GDM1 (cell line): Measurements from ENCODE around the gene RPL10.
"Not testable (repeated sequence)": the region's sequence is repeated elsewhere in the genome, so short reads cannot be mapped to it uniquely, and the experiment has no call there.

ENCODE experiments used
- DNase-seq: peaks from one replicate; lab custom pipeline; 2025; lab: John Stamatoyannopoulos, UW

RPL10 gene

DNA sequence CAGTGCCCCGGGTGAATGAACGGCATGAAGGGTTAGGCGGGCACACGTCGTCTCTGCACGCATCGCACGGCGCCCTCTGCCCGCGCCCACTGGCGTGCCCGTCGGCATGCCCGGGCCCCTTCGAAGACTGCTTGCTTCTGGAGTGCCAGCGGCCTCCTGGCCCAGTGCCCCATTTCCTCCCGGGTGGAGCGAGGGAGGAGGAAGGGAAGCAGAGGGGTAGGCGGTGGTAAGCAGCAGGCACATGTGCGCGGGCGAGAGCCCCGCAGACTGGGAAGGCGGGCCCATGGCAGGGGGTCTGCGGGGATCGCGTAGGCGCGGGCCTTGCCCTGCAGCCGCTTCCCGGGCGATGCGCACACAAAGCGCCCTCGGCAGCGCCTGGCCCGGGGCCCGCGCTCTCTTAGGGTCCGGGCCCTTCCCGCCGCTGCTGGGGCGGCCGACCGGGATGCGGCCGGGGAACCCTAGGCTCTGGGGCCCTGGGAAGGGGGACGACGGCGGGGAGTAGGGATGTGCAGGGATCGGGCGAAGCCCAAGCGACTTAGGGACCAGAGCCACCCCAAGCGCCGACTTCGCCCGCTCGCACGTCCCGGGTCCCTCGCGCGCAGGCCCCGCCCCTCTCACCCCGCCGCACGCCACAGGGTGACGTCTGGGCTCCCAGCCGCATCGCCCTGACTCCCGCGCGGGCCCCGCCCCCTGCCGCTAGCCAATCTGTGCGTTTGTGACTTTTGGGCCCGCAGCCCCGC is 19.9 kb upstream of the RPL10 start:
- peak; percentile 45 for DNase-seq

DNA sequence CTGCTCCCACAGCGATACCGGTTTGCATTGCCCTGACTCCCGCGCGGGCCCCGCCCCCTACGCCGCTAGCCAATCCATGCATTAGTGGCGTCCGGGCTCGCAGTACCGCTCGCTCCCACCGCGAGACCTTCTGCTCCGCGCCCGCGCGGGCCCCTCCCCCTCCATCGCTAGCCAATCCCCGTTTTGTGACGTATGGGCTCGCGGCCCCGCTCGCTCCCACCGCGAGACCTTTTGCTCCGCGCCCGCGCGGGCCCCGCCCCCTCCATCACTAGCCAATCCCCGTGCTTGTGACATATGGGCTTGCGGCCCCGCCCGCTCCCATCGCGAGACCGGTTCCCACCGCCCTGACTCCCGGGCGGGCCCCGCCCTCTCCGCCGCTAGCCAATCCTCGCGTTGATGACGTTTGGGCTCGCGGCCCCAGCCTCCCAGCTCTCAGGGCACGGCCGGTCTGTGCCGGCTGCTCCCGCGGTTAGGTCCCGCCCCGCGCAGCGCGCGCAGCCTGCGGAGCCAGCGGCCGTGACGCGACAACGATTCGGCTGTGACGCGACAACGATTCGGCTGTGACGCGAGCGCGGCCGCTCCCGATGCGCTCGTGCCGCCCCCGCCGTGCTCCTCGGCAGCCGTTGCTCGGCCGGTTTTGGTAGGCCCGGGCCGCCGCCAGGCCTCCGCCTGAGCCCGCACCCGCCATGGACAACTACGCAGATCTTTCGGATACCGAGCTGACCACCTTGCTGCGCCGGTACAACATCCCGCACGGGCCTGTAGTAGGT is 19.2 kb upstream of the RPL10 start, which contains the start of gene EMD:
TSS of gene EMD (plus strand) at position 497 of the 770 bp plus-strand sequence. CDS start at position 687, 190 bp downstream.
- peak; percentile 100 for DNase-seq

DNA sequence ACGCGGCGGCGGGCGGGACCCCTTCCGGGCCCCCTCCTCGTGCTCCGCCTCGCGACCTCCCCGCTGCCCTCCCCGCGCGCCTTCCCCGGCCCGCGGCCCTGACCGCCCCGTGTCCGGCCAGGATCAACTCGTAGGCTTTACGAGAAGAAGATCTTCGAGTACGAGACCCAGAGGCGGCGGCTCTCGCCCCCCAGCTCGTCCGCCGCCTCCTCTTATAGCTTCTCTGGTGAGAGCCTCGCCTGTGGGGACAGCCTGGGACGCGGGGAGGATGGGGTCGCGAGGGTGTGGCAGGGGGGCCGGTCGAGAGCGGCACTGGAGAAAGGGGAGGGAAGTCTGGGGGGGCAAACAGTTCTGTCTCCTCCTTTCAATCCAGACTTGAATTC is 18.6 kb upstream of the RPL10 start:
- DNase-seq: no peak

DNA sequence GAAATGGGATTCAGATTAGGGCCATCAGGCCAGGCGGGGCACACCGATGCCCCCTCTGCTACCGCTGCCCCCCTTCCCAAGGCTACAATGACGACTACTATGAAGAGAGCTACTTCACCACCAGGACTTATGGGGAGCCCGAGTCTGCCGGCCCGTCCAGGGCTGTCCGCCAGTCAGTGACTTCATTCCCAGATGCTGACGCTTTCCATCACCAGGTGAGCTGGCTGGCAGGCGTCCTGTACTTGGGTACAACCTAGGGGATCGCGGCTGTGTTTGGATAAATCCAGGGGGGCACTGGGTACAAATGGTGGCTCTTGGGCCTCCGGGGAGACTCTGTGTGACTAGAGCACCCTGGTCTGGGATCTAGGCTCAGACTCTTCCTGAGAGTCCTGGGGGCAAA is 18.0 kb upstream of the RPL10 start:
- DNase-seq: no peak

DNA sequence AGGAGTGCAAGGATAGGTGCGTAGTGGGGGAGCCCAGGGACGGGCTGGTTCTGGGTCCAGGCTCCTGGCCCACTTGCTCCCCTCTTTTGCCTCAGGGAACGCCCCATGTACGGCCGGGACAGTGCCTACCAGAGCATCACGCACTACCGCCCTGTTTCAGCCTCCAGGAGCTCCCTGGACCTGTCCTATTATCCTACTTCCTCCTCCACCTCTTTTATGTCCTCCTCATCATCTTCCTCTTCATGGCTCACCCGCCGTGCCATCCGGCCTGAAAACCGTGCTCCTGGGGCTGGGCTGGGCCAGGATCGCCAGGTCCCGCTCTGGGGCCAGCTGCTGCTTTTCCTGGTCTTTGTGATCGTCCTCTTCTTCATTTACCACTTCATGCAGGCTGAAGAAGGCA is 17.4 kb upstream of the RPL10 start:
- DNase-seq: no peak

DNA sequence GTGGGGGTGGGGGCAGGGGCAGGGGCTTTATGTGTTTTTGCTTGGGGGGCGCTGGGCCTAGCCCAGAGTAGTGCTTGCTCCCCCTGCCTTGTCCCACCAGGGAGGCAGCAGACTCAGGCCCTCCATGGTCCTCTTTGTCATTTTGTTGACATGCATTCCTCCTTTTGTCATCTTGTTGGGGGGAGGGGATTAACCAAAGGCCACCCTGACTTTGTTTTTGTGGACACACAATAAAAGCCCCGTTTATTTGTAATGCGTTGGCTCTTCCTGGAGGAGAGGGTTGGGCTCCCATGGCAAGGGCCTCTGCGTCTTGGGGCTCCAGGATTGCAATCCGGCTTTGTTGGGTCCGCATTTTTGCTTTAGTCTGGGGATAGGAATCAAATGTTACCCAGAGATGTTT is 16.9 kb upstream of the RPL10 start:
- DNase-seq: no peak

DNA sequence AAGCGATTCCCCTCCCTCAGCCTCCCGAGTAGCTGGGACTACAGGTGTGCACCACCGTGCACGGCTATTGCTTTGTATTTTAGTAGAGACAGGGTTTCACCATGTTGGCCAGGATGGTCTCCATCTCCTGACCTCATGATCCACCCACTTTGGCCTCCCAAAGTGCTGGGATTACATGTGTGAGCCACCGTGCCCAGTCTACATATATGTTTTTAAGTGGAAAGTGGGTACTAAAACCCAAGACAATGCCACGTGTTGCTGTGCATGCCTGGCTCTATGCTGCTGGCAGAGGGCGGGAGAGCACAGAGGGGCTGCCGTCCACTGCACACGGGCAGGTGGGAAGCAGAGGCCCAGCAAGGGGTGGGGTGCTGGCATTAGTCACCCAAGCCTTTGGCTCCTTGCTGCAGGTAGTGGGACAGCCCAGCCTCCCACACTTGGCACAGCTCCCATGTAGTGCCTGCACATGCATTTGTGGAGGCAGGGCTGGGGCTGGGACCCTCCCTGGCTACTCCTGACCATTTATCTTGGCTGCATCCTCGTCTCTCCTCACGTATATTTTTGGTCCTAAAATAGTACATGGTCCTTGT is 15.6 kb upstream of the RPL10 start:
- DNase-seq: no peak

DNA sequence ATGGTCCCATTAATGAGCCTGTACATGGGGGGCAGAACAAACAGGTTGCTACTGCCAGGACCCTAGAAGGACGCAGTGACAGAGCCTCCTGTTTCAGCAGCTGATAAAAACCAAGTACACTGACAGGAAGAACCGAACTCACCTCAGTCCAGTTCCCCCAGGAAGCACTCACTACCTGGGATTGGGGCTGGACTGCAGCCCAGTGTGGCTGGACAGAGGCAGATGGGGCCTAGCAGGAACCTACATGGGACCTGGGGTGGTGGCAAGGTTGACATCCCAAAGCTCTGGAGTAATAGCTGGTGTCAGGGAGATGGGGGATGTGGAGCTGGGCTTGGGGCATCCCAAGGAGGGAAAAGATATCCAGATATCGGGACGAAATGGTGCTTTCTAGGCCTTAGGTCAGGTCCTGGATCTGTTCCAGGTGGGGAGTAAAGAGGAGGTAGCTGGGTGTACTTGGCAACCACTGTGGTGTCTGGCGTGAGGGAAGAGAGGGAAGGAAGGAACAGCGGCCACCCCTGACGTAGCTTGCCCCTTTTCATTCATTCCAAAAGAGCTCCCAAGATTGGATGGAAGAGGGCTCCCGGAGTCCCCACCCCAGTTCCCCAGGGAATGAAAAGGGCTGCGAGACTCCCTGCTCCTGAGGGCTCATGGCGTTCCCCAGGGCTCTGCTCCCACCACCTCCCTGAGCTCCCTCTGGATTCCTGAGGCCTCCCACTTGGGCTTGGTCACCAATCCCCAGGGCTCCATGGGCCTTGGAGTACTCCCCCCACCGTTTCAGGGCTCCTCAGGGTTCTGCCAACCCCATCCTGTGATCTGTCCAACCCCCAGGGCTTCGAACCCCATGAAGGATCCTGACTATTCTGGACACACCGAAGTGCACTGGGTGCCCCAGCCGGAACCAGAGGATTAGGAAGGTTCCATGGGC is 14.6 kb upstream of the RPL10 start:
- no peak for DNase-seq

DNA sequence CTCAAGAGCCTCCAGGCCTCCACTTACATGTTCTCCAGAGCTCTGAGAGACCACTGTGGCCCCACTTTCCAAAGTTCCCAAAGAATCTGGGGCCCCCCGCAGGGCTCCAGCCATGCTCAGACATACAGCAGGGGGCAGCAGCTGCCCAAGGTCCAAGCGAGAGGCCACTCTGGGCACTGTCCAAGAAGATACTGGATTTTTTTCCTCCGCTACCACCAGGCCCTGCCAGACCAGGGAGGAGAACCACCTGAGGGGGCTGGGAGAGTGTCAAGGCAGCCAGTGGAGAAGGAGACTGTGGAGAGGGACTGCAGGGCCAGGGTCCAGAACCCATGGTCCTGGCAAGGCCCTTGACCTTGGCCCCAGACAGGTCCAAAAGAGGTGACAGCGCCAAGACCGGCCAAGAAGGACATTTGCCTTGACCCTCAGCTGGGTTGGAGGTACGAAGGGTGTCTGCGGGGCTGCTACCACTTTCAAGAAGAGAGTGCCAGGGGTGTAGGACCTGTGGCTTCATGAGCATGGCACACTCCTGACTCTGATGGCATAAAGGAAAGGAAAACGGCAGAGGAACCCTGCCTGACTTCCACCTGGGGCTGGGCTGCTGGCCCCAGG is 13.8 kb upstream of the RPL10 start:
- no peak for DNase-seq

DNA sequence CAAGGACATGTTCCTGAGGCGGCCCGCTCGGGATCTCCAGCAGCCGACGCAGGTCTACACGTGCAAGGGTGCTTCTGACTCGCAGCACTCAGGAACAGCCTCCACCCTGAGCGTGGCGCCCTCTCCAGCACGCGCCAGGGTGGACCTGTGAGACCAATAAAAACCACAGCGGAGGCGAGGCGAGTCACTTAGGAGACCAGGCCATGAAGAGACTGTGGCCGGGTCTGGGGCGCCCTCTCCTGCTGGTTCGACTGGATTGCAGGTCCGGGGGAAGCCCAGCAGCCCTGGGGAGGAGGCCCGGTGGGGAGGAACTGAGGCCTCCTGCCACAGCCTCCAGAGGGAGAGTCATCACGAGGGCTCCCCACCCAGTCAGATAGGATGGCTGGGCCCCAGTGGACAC is 10.1 kb upstream of the RPL10 start:
- not testable (repeated sequence) for DNase-seq

DNA sequence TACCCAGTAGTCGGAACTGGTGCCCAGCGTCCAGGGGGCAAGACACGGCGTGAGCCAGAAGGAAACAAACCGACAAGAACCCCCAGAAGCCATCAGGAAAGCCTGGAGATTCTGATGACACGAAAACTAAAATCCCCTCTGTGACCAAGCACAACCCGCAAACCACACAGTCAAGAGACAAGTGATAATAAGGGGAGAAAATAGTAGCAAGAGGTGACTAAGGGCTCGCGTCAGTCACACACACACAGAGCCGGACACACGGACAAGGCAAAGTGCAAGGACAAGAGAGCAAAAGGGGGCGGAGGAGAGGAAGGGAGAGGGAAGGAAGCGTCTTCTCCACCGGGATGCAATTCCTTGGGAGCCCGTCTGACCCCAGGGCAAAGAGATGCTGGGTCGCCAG is 9.5 kb upstream of the RPL10 start:
- not testable (repeated sequence) for DNase-seq

DNA sequence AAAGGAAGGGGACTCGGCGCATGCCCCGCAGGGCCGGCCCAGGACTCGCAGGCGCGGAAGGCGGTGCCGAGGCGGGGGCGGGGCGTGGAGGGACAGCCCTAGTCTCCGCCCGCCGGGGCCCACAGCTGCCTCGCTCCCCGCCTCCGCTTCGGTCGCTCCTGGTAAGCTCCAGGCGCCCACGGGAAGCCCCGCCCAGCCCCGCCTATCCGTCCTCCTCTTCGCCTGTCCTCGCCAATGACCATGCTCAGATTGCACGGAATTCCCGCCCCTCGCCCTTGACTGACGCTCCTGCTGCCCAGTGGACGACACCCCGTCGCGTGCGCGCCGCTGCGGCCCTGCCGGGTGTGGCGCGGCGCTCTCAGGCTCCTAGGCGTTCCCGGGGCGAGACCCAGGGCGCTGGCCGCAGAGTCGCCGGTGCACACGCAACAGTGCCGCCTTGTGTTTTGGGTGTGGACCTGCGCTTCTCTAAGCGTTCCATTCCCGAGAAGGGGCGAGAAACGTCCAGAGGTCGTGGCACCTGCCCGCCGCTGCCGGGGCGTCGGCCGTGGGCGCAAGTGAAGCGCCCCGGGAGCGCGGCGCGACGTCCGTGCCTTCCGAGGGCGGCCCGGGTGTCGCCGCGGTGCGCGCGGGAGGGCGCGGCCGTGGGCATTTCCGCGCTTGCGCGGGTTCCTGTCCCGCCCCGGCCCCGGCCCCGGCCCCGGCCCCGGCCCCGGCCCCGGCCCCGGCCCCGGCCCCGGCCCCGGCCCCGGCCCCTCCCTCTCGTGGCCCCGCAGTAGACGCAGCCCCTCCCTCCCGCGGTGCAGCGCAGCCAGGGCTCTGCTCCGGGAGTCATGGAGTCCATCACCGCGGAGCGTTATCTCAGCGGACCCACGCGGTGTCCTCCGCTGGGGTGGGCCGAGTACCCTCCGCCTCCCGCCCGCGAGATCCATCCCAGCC is 8.1 kb upstream of the RPL10 start:
- DNase-seq: not testable (repeated sequence)

DNA sequence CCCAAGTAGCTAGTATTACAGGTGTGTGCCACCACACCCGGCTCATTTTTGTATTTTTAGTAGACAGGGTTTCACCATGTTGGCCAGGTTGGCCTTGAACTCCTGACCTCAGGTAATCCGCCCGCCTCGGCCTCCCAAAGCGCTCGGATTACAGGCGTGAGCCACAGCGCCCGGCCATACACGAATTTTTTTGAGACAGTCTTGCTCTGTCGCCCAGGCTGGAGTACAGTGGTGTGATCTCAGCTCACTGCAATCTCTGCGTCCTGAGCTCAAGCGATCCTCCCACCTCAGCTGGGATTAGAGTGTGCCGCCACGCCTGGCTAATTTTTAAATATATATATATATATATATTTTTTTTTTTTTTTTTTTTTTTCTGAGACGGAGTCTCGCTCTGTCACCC is 1.8 kb upstream of the RPL10 start:
- not testable (repeated sequence) for DNase-seq

DNA sequence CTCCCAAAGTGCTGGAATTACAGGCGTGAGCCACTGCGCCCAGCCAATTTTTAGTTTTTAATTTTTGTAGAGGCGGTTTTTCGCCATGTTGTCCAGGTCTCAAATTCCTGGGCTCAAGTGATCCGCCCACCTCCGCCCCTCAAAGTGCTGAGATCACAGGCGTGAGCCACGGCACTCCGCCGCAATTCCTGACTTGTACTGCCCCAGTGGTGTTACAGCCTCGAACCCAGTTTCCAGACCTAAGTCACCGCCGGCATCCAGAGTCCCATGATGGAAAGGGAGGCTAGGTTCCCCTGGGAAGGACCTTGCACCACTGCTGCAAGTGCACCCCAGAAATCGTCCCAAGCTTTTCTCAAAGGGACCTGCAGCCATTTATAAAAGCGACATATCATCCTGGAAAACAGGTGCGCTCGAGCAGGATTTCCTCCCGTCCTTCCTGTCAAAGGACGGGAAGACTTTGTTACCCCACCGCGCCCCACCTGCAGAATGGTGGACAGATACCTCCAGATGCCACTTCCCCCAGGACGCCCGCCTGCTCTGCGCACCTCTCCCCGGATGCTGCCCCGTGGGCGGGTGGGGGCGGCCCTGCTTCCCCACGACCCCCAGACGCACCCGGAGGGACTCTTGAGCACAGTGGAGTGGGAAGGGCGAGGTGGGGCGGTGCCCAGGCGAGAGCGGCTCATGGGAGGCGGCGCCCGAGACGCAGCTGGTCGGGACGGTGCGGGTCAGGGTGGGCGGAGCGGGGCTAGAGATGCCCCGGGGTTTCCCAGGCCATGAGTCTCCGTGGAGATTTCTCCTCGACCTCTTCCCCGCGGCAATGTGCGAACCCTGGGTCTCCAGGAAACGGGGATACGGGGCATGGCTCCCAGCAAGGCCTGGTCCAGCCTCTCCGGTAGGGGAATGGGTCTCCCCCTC is 947 bp upstream of the RPL10 start:
- DNase-seq: peak; percentile 49

DNA sequence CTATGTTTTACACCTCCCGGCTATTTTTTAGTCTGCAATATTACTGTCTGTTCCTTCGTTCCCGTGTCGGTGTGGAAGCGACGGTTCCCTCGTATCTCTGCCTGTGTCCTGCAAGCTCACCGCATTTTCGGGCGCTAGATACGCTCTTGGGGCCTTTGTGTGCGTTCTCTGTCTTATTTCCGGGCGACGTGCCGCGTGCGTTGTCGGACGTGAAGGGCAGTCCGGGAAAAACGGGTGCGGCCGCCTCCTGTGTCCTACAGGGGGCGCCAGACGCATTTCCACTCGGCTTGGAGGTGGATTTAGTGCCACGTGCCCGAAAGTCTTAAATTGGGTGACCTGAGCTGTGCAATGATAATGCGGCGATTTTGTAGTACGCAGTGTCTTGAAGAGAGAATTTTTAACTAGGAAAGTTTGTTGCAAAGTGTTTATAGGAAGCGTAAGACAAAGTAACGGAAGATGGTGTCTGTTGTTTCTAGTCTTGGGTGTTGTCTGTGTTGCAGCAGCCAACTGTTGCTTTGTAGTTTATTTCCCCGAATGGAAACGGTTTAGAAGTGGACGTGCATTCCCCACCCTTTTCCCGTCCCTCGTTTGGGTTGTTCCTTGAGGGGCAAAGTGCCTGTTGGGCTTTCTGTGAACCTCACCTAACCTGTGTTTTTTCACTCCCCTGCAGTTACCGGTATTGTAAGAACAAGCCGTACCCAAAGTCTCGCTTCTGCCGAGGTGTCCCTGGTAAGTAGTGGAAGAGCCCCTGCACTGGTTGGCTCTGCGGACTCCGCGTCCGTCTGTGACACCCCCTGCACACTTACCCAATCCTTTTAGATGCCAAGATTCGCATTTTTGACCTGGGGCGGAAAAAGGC is 720 bp downstream of the RPL10 start:
- DNase-seq: peak; percentile 62

DNA sequence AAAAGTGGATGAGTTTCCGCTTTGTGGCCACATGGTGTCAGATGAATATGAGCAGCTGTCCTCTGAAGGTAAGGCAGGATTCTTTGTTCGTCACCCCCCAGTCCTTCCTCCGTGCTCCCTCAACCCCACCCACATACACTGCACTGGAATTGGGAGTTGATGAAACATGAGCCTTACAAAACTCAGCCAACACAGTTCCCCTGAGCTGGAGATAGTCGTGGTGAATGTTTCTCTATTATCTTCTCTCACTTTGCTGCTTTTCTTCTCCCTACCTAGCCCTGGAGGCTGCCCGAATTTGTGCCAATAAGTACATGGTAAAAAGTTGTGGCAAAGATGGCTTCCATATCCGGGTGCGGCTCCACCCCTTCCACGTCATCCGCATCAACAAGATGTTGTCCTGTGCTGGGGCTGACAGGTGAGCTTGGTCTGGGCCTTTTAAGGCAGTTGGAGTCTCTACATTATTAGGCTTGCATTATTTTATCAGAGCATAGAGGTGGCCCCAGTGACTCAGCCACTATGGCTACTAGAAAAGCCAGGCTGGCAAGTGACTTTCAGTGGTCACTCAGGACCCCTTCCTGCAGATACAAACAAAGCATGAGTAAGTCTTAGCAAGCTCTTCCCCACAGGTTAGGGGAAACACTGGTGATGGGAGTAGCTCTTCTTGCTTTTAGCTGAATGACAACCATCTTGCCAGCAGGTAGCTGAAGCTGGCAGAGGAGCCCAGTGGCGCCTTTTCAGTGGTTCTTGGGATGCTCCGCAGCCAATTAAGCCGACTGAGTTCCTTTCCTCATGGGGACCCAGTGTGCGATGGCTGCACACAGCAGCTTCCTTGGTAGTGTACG is 1.6 kb downstream of the RPL10 start:
- DNase-seq: no peak

DNA sequence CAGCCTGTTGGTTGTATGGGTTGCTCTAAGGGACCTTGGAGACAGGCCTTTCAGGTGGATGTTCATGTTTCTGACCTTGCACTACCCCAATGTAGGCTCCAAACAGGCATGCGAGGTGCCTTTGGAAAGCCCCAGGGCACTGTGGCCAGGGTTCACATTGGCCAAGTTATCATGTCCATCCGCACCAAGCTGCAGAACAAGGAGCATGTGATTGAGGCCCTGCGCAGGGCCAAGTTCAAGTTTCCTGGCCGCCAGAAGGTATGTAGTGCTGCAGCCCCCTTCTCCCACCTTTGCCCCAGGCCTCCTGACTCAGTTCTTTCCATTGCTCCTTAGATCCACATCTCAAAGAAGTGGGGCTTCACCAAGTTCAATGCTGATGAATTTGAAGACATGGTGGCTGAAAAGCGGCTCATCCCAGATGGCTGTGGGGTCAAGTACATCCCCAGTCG is 2.2 kb downstream of the RPL10 start:
- DNase-seq: not testable (repeated sequence)
